Lower leg skin (tissue), 3 donors: ENCODE results near the gene RPL7A.

Experiments
- CTCF ChIP-seq, 3 donors: fragments of 450-650 bp; IDR thresholded peaks; one replicate each; pipeline ENCODE4 v1.5.1; 2016; ENCODE audit warnings: antibody characterized with exemption in 3 of 3, mild to moderate bottlenecking in 3 of 3, moderate library complexity in 2 of 3
- POLR2A ChIP-seq, 2 donors: fragments of 450-650 bp; IDR thresholded peaks; one replicate each; pipeline ENCODE4 v1.6.1; 2016 to 2017; ENCODE audit warnings: antibody characterized with exemption in 2 of 2, mild to moderate bottlenecking in 1 of 2, moderate library complexity in 1 of 2

- TF ChIP-seq CTCF (IDR thresholded peaks at IDR 0.05) (no peak), POLR2A (IDR thresholded peaks at IDR 0.05) (no peak)
Observed at GRCh38 chr9:133354766-133355165, 6.7 kb downstream of the RPL7A start.
